HG03064 (cell line): ENCODE measurements around the gene TANC2.
"Not testable (repeated sequence)": the region's sequence is repeated elsewhere in the genome, so short reads cannot be mapped to it uniquely, and the experiment has no call there.

Source experiments
- ATAC-seq: cut with Tn5 transposase; IDR thresholded peaks from one replicate; pipeline ENCODE4 v1.9.1; 2021; ENCODE audit warnings: low read depth; ENCODE audit not compliant: unreplicated experiment

Gene TANC2

GRCh38 chr17:62963296-62963695 lies 2.7 kb upstream of the TANC2 start:
- no peak for ATAC-seq

GRCh38 chr17:62964506-62964905 lies 1.5 kb upstream of the TANC2 start:
- ATAC-seq, result no peak

- no peak for ATAC-seq
These were observed 805 bp upstream of the TANC2 start for GRCh38 chr17:62965174-62965685.

GRCh38 chr17:62966426-62967204 lies 580 bp downstream of the TANC2 start:
- ATAC-seq, result no peak

- no peak for ATAC-seq
These were observed 1.1 kb downstream of the TANC2 start for GRCh38 chr17:62967205-62967529.

- peak; percentile 74 for ATAC-seq
These were observed 2.4 kb downstream of the TANC2 start for GRCh38 chr17:62968445-62968923.

- no peak for ATAC-seq
These were observed 4.6 kb downstream of the TANC2 start for GRCh38 chr17:62970610-62971009.

GRCh38 chr17:62971853-62972252 lies 5.8 kb downstream of the TANC2 start:
- no peak for ATAC-seq

GRCh38 chr17:62974788-62975187 lies 8.8 kb downstream of the TANC2 start:
- ATAC-seq, result no peak

GRCh38 chr17:62975206-62975605 lies 9.2 kb downstream of the TANC2 start:
- no peak for ATAC-seq

GRCh38 chr17:62976643-62977231 lies 10.7 kb downstream of the TANC2 start:
- ATAC-seq, result not testable (repeated sequence)

GRCh38 chr17:62980842-62981241 lies 14.8 kb downstream of the TANC2 start:
- ATAC-seq, result no peak

- no peak for ATAC-seq
These were observed 15.9 kb downstream of the TANC2 start for GRCh38 chr17:62981933-62982332.

- ATAC-seq, result no peak
These were observed 18.8 kb downstream of the TANC2 start for GRCh38 chr17:62984801-62985200.

- ATAC-seq, result no peak
These were observed 20.5 kb downstream of the TANC2 start for GRCh38 chr17:62986549-62986948.

- no peak for ATAC-seq
These were observed 21.1 kb downstream of the TANC2 start for GRCh38 chr17:62987136-62987535.

- ATAC-seq, result no peak
These were observed 23.5 kb downstream of the TANC2 start for GRCh38 chr17:62989501-62989900.

- no peak for ATAC-seq
These were observed 28.9 kb downstream of the TANC2 start for GRCh38 chr17:62994931-62995330.

- ATAC-seq, result no peak
These were observed 29.4 kb downstream of the TANC2 start for GRCh38 chr17:62995377-62995885.

- ATAC-seq, result no peak
These were observed 30.2 kb downstream of the TANC2 start for GRCh38 chr17:62996221-62996620.

GRCh38 chr17:62998166-62998565 lies 32.1 kb downstream of the TANC2 start:
- ATAC-seq, result no peak
